WTC11 (cell line): ENCODE data around the gene KCNJ6. TPM values are rescaled to one million over a fixed set of nuclear protein-coding genes. Genes with fewer than 3 reads are reported as not detected.
A peak's percentile ranks its signal among the peaks of the same experiment; 100 is the strongest.

Experiments
- ATAC-seq: fragments of 200-7000 bp; cut with Tn5 transposase; 2 replicates; pipeline ENCODE4 v1.10.0; 2021; ENCODE audit warnings: mild to moderate bottlenecking, moderate library complexity
- CTCF ChIA-PET: fragments of 300-600 bp; sonication (Branson Sonifier 250); formaldehyde crosslinking; loops from one replicate; lab custom pipeline; 2021; ENCODE audit warnings: antibody characterized with exemption; lab: Charles Lee
- POLR2A ChIA-PET: fragments of 350-600 bp; sonication (Branson Sonifier 250); formaldehyde crosslinking; loops from one replicate; lab custom pipeline; 2021; ENCODE audit warnings: antibody characterized with exemption; lab: Charles Lee
- DNase-seq: peaks from one replicate; pipeline ENCODE4 v3.0.0; 2021; ENCODE audit warnings: low spot score
- H3K27ac Mint-ChIP-seq: 2 replicates; pipeline ENCODE4 v1.8.0; 2021; ENCODE audit warnings: mixed read lengths
- H3K27me3 Mint-ChIP-seq: 2 replicates; pipeline ENCODE4 v1.8.0; 2021; ENCODE audit warnings: low read depth, mild to moderate bottlenecking, moderate library complexity, mixed read lengths
- H3K36me3 Mint-ChIP-seq: 2 replicates; pipeline ENCODE4 v1.8.0; 2021; ENCODE audit warnings: mixed read lengths
- H3K4me1 Mint-ChIP-seq: 2 replicates; pipeline ENCODE4 v1.8.0; 2022; ENCODE audit warnings: mixed read lengths
- H3K4me3 Mint-ChIP-seq: 2 replicates; pipeline ENCODE4 v1.8.0; 2021; ENCODE audit warnings: mild to moderate bottlenecking, moderate library complexity, mixed read lengths
- H3K9me3 Mint-ChIP-seq: 2 replicates; pipeline ENCODE4 v1.8.0; 2021; ENCODE audit warnings: mixed read lengths
- AFF4 ChIP-seq: sonication (generic); formaldehyde crosslinking; IDR thresholded peaks from 2 replicates; pipeline ENCODE4 v1.8.1; 2023; ENCODE audit warnings: mild to moderate bottlenecking, missing genetic modification reagents, borderline replicate concordance
- CREM ChIP-seq: sonication (generic); formaldehyde crosslinking; IDR thresholded peaks from 2 replicates; pipeline ENCODE4 v1.8.1; 2022; ENCODE audit warnings: mild to moderate bottlenecking, missing genetic modification reagents, moderate library complexity
- E2F4 ChIP-seq: sonication (generic); formaldehyde crosslinking; IDR thresholded peaks from 2 replicates; pipeline ENCODE4 v1.8.1; 2022; ENCODE audit warnings: low read depth, mild to moderate bottlenecking, moderate library complexity, missing genetic modification reagents, borderline replicate concordance
- ESRRA ChIP-seq: sonication (generic); formaldehyde crosslinking; IDR thresholded peaks from 2 replicates; pipeline ENCODE4 v1.8.1; 2022; ENCODE audit warnings: mild to moderate bottlenecking, missing genetic modification reagents, borderline replicate concordance
- GABPB1 ChIP-seq: sonication (generic); formaldehyde crosslinking; IDR thresholded peaks from 2 replicates; pipeline ENCODE4 v1.8.1; 2023; ENCODE audit warnings: mild to moderate bottlenecking, missing genetic modification reagents
- GRHL2 ChIP-seq: fragments of 250-450 bp; sonication (Bioruptor Pico); IDR thresholded peaks from 2 replicates; pipeline ENCODE4 v1.8.0; 2022; ENCODE audit warnings: mild to moderate bottlenecking, moderate library complexity; ENCODE audit not compliant: insufficient replicate concordance, severe bottlenecking
- KAT7 ChIP-seq: sonication (generic); formaldehyde crosslinking; IDR thresholded peaks from 2 replicates; pipeline ENCODE4 v1.8.1; 2023; ENCODE audit warnings: missing genetic modification reagents, mild to moderate bottlenecking, borderline replicate concordance
- MAX ChIP-seq: sonication (generic); formaldehyde crosslinking; IDR thresholded peaks from 2 replicates; pipeline ENCODE4 v1.8.0; 2022; ENCODE audit warnings: mild to moderate bottlenecking, missing genetic modification reagents
- NFE2L1 ChIP-seq: sonication (generic); formaldehyde crosslinking; IDR thresholded peaks from 2 replicates; pipeline ENCODE4 v1.8.1; 2023; ENCODE audit warnings: missing genetic modification reagents
- PREB ChIP-seq: sonication (generic); formaldehyde crosslinking; IDR thresholded peaks from 2 replicates; pipeline ENCODE4 v1.8.1; 2022; ENCODE audit warnings: mild to moderate bottlenecking, missing genetic modification reagents, moderate library complexity, borderline replicate concordance
- USF1 ChIP-seq: sonication (generic); formaldehyde crosslinking; IDR thresholded peaks from 2 replicates; pipeline ENCODE4 v1.8.0; 2022; ENCODE audit warnings: mild to moderate bottlenecking, missing genetic modification reagents
- USF2 ChIP-seq: sonication (generic); formaldehyde crosslinking; IDR thresholded peaks from 2 replicates; pipeline ENCODE4 v1.8.1; 2023; ENCODE audit warnings: mild to moderate bottlenecking, missing genetic modification reagents, moderate library complexity
- ZNF121 ChIP-seq: sonication (generic); formaldehyde crosslinking; IDR thresholded peaks from 2 replicates; pipeline ENCODE4 v1.8.0; 2023; ENCODE audit warnings: missing genetic modification reagents
- ZNF138 ChIP-seq: sonication (generic); formaldehyde crosslinking; conservative IDR thresholded peaks from 2 replicates; pipeline ENCODE4 v1.8.1; 2022; ENCODE audit warnings: mild to moderate bottlenecking, moderate library complexity, missing genetic modification reagents
- ZNF423 ChIP-seq: fragments of 250-450 bp; sonication (Bioruptor Pico); IDR thresholded peaks from 2 replicates; pipeline ENCODE4 v2.1.2; 2022; ENCODE audit warnings: mild to moderate bottlenecking, moderate library complexity
- ZSCAN18 ChIP-seq: fragments of 250-450 bp; sonication (Bioruptor Pico); IDR thresholded peaks from 2 replicates; pipeline ENCODE4 v2.1.2; 2022; ENCODE audit warnings: mild to moderate bottlenecking, moderate library complexity
- total RNA-seq: library from RNA; stranded (reverse); gene quantifications from 3 replicates; pipeline ENCODE4 v1.2.3, GENCODE V29; 2021

KCNJ6 gene
- total RNA-seq, 1 experiment from 2014 or later = 0.35 TPM

GRCh38 chr21:37566790-37567615 is 349.3 kb downstream of the KCNJ6 start (continued):
- no peak for TF ChIP-seq PREB (CRISPR knock-in tag)

GRCh38 chr21:37565530-37566223 is 350.6 kb downstream of the KCNJ6 start:
- H3K27ac Mint-ChIP-seq = peak overlapping the region; percentile 61; the same call in 1 of the 2 replicates
- ATAC-seq (no peak), DNase-seq (no peak)
- H3K4me1 Mint-ChIP-seq = peaks cover 23% of the 10 kb centered on the region
- H3K27me3 Mint-ChIP-seq = peaks cover 26% of the 10 kb centered on the region
- H3K36me3 Mint-ChIP-seq = no peaks in the 10 kb centered on the region
- ChIA-PET POLR2A (no interaction called here), CTCF (interaction anchor here (2.3 kb wide), 2 partner anchors 9 to 76 kb away, joined by 6 to 11 read pairs; no protein-coding TSS in a partner anchor)
- H3K4me3 Mint-ChIP-seq = no peak overlapping the region
- peak; percentile 71; the same call in 1 of the 2 replicates for TF ChIP-seq GABPB1
- no peak for TF ChIP-seq ZNF121
- no peaks in the 10 kb centered on the region for H3K9me3 Mint-ChIP-seq

GRCh38 chr21:37564924-37565529 is 351.2 kb downstream of the KCNJ6 start:
- H3K36me3 Mint-ChIP-seq = no peaks in the 10 kb centered on the region
- peaks cover 26% of the 10 kb centered on the region for H3K27me3 Mint-ChIP-seq
- peaks cover 23% of the 10 kb centered on the region for H3K4me1 Mint-ChIP-seq
- DNase-seq (peak; percentile 23), ATAC-seq (peak; percentile 8)
- ChIA-PET CTCF (interaction anchor here (0.7 to 2.3 kb wide), 10 partner anchors 10 to 218 kb away, joined by 3 to 11 read pairs (median 6); no protein-coding TSS in a partner anchor), POLR2A (interaction anchor here (1.1 to 1.2 kb wide), 2 partner anchors 14 to 297 kb away, joined by 3 to 4 read pairs; no protein-coding TSS in a partner anchor)
- H3K4me3 Mint-ChIP-seq = peak overlapping the region; percentile 70
- no peaks in the 10 kb centered on the region for H3K9me3 Mint-ChIP-seq
- peak overlapping the region; percentile 89 for H3K27ac Mint-ChIP-seq
- TF ChIP-seq USF1 (CRISPR knock-in tag) (no peak), ESRRA (CRISPR knock-in tag) (no peak), GRHL2 (CRISPR knock-in tag) (no peak), ZNF423 (CRISPR knock-in tag) (peak; percentile 64; the same call in 1 of the 2 replicates), CREM (CRISPR knock-in tag) (no peak), KAT7 (CRISPR knock-in tag) (no peak), AFF4 (CRISPR knock-in tag) (no peak), MAX (CRISPR knock-in tag) (no peak; the same call in 1 of the 2 replicates), NFE2L1 (CRISPR knock-in tag) (0 out of 2 replicates have a peak, but pooled peaks have one; percentile 50), ZNF138 (CRISPR knock-in tag) (no peak), E2F4 (CRISPR knock-in tag) (no peak), ZSCAN18 (CRISPR knock-in tag) (no peak), USF2 (peak; percentile 34; the same call in 1 of the 2 replicates)
